Kidney (tissue), 14 donors: ENCODE data around the gene CHST5. TPM values are rescaled to one million over a fixed set of nuclear protein-coding genes. Genes with fewer than 3 reads are reported as not detected.

Source experiments
- DNase-seq, 5 donors: peaks; one replicate each; pipeline ENCODE4 v3.0.0-alpha.2; 2013 to 2020
- FAIRE-seq: peaks from 2 replicates; lab custom pipeline; 2012; peaks lifted over from hg19 to GRCh38; lab: Jason Lieb, UNC
- H3K27ac ChIP-seq, 2 donors: one replicate each; pipeline ENCODE4 v1.7.0; 2013; ENCODE audit warnings: low read depth in 2 of 2, low read length in 2 of 2, inconsistent platforms in 1 of 2
- H3K27me3 ChIP-seq: one replicate; pipeline ENCODE4 v1.7.1; 2013; ENCODE audit warnings: low read length, inconsistent platforms; ENCODE audit not compliant: control insufficient read depth, insufficient read depth
- H3K36me3 ChIP-seq, 3 donors: one replicate each; pipeline versions ENCODE4 v1.7.0 to v1.7.1; 2013; ENCODE audit warnings: low read length in 3 of 3, control low read depth in 1 of 3, inconsistent platforms in 1 of 3; ENCODE audit not compliant: insufficient read depth in 3 of 3, control insufficient read depth in 2 of 3
- H3K4me1 ChIP-seq, 3 donors: one replicate each; pipeline versions ENCODE4 v1.7.0 to v1.7.1; 2013; ENCODE audit warnings: low read length in 3 of 3, inconsistent platforms in 1 of 3, low read depth in 1 of 3; ENCODE audit not compliant: control insufficient read depth in 2 of 3, insufficient read depth in 2 of 3
- H3K4me3 ChIP-seq, 3 donors: one replicate each; pipeline versions ENCODE4 v1.7.0 to v1.8.1; 2013; ENCODE audit warnings: low read length in 3 of 3, control low read depth in 1 of 3, inconsistent platforms in 1 of 3
- H3K9ac ChIP-seq, 3 donors: one replicate each; pipeline versions ENCODE4 v1.7.0 to v1.7.1; 2013; ENCODE audit warnings: low read length in 3 of 3, control low read depth in 1 of 3, inconsistent platforms in 1 of 3
- H3K9me3 ChIP-seq, 3 donors: one replicate each; pipeline versions ENCODE4 v1.7.0 to v1.7.1; 2013; ENCODE audit warnings: low read length in 3 of 3, control low read depth in 1 of 3, inconsistent platforms in 1 of 3; ENCODE audit not compliant: control insufficient read depth in 2 of 3, insufficient read depth in 1 of 3
- intact Hi-C: fragments of 100-400 bp; cut with DNase I; formaldehyde crosslinking; loops from one replicate; pipeline ENCODE4 v1.11.1; 2022
- polyA plus RNA-seq: library from polyadenylated mRNA; stranded (reverse); fragments of 350-450 nt; fragmentation: Illumina TruSeq; extraction: RNeasy Lipid Tissue Mini Kit (QIAGEN cat#74804); gene quantifications from one replicate; pipeline ENCODE4 v1.2.3, GENCODE V29; 2014; ENCODE audit warnings: low read depth, low replicate concordance; ENCODE audit not compliant: insufficient read depth
- total RNA-seq: library from RNA; stranded (reverse); fragmentation: NEBNext Ultra II Directional; extraction: Animal tissue kit (Norgen Biotek cat#: 25700); gene quantifications from one replicate; pipeline ENCODE4 v1.2.1, GENCODE V29; 2021
- TF ChIP-seq, protein P1 (sequence below): IDR thresholded peaks from 3 replicates; pipeline ENCODE4 v1.5.1; 2012; ENCODE audit warnings: mild to moderate bottlenecking, moderate library complexity, borderline replicate concordance; ENCODE audit not compliant: insufficient read depth; ENCODE audit errors: extremely low read depth
- donor health status: control.
- donor health status: control.
- donor health status: control.
- donor health status: control.
- donor health status: control.
- donor health status: DM: yes; HTN: yes; CAD: no.
- donor health status: Normal renal cell carcinoma (clear cell type).

Gene CHST5
- total and polyA plus RNA-seq, 2 donors from 2014 or later = 0.13 to 0.28 TPM

- Histone ChIP-seq H3K27me3 (no peaks in the 10 kb centered on the region), H3K4me1 (no peaks in the 10 kb centered on the region), H3K9ac (no peak overlapping the region), H3K4me3 (no peak overlapping the region), H3K27ac (no peak overlapping the region), H3K9me3 (no peaks in the 10 kb centered on the region), H3K36me3 (peaks cover 3 to 31% (median 18%) of the 10 kb centered on the region in 3 donors)
- FAIRE-seq (no peak), DNase-seq (no peak)
- TF ChIP-seq, protein P1, sequence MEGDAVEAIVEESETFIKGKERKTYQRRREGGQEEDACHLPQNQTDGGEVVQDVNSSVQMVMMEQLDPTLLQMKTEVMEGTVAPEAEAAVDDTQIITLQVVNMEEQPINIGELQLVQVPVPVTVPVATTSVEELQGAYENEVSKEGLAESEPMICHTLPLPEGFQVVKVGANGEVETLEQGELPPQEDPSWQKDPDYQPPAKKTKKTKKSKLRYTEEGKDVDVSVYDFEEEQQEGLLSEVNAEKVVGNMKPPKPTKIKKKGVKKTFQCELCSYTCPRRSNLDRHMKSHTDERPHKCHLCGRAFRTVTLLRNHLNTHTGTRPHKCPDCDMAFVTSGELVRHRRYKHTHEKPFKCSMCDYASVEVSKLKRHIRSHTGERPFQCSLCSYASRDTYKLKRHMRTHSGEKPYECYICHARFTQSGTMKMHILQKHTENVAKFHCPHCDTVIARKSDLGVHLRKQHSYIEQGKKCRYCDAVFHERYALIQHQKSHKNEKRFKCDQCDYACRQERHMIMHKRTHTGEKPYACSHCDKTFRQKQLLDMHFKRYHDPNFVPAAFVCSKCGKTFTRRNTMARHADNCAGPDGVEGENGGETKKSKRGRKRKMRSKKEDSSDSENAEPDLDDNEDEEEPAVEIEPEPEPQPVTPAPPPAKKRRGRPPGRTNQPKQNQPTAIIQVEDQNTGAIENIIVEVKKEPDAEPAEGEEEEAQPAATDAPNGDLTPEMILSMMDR = no peak
- intact Hi-C loops = no loop called here
Observed at GRCh38 chr16:75578725-75579124, 42.8 kb upstream of the CHST5 start.

DNA sequence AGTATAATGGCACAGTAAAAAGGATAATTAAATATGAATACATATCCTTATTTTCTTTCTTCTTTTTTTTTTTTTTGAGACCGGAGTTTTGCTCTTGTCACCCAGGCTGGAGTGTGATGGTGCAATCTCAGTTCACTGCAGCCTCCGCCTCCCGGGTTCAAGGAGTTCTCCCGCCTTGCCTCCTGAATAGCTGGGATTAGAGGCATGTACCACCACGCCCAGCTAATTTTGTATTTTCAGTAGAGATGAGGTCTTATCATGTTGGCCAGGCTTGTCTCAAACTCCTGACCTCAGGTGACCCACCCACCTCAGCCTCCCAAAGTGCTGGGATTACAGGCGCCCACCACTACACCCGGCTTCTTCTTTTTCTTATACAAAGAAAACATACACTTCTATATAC, 42.3 kb upstream of the CHST5 start:
- intact Hi-C loops = no loop called here
- Histone ChIP-seq H3K27me3 (no peaks in the 10 kb centered on the region), H3K9me3 (no peaks in the 10 kb centered on the region), H3K27ac (no peak overlapping the region), H3K4me1 (peaks cover 0 to 3% (median under 1%) of the 10 kb centered on the region in 3 donors), H3K9ac (no peak overlapping the region), H3K4me3 (no peak overlapping the region), H3K36me3 (peaks cover 8 to 31% (median 23%) of the 10 kb centered on the region in 3 donors)
- no peak for FAIRE-seq
- DNase-seq = no peak
- TF ChIP-seq, protein P1 = no peak

DNA sequence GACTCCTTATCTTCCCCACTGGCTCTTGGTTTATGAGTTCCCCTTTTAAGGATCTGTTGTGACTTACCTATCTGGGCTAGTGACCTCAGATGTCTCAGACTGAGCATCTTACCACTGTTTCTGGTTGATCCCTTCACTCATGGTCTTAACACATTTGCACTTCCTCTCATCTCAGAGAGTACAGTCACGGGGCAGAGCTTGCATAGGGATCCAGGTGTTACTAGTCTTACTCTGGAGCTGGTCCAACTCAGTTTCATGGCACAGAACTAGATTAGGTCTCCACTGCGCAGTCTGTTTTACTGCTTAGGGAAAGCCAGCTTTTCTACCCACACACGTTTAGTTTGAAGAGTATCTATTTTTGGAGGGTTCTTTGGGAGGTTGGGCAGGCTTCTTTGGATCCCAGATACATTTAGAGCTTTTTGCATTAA, 40.5 kb upstream of the CHST5 start:
- peaks cover 14 to 41% (median 32%) of the 10 kb centered on the region in 3 donors for H3K36me3 ChIP-seq
- TF ChIP-seq, protein P1 = no peak
- intact Hi-C loops = no loop called here
- H3K27ac ChIP-seq = no peak overlapping the region
- no peaks in the 10 kb centered on the region for H3K9me3 ChIP-seq
- FAIRE-seq = no peak
- no peak overlapping the region for H3K4me3 ChIP-seq
- H3K4me1 ChIP-seq = peaks cover 0 to 7% (median 4%) of the 10 kb centered on the region in 3 donors
- no peak overlapping the region for H3K9ac ChIP-seq
- no peaks in the 10 kb centered on the region for H3K27me3 ChIP-seq
- no peak for DNase-seq

GRCh38 chr16:75575958-75576357, 40.0 kb upstream of the CHST5 start:
- Histone ChIP-seq H3K36me3 (peaks cover 14 to 45% (median 32%) of the 10 kb centered on the region in 3 donors), H3K4me1 (peaks cover 0 to 7% (median 4%) of the 10 kb centered on the region in 3 donors), H3K9ac (no peak overlapping the region), H3K27ac (no peak overlapping the region), H3K9me3 (no peaks in the 10 kb centered on the region), H3K27me3 (no peaks in the 10 kb centered on the region), H3K4me3 (no peak overlapping the region)
- intact Hi-C loops = no loop called here
- DNase-seq = no peak
- FAIRE-seq = no peak
- TF ChIP-seq, protein P1 = no peak
